Astrocyte (in vitro differentiated cells and primary cell): ENCODE results near the gene EYS.

Experiments used
- CTCF ChIP-seq: IDR thresholded peaks from 2 replicates; pipeline ENCODE4 v1.5.1; 2011; ENCODE audit warnings: low read depth, mild to moderate bottlenecking, inconsistent platforms, low read length, moderate library complexity; ENCODE audit not compliant: insufficient read depth
- EZH2 ChIP-seq: IDR thresholded peaks from 2 replicates; pipeline ENCODE4 v1.6.1; 2012; ENCODE audit warnings: mild to moderate bottlenecking, low read length, inconsistent platforms; ENCODE audit not compliant: insufficient read depth

DNA sequence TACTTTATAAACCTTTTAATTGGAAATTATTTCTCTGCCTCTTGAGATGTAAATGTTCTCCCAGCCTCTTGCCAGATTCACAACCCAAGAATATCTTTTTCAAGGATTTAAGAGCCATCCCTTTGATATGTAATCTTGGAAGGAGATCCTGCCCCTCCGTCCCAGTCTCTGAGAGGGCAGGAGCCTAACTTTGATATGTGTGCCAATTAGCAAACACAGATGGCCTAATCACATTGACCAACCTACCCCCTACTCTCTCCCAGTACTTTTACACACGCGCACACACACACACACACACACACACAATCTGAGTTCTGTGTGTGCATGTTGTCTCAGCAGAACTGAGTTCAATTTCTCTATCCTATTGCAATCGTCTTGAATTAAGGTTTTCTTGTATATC lies 1447.7 kb downstream of the EYS start:
- TF ChIP-seq CTCF, result no peak
- no peak for TF ChIP-seq EZH2
